CD4-positive, alpha-beta T cell treated with Interleukin-6 for 4 hours (primary cell): ENCODE data around the gene CX3CR1.

Experiments used
- DNase-seq: peaks from one replicate; pipeline ENCODE4 v3.0.0-alpha.2; 2020; ENCODE audit warnings: mixed read lengths

Gene CX3CR1

DNA sequence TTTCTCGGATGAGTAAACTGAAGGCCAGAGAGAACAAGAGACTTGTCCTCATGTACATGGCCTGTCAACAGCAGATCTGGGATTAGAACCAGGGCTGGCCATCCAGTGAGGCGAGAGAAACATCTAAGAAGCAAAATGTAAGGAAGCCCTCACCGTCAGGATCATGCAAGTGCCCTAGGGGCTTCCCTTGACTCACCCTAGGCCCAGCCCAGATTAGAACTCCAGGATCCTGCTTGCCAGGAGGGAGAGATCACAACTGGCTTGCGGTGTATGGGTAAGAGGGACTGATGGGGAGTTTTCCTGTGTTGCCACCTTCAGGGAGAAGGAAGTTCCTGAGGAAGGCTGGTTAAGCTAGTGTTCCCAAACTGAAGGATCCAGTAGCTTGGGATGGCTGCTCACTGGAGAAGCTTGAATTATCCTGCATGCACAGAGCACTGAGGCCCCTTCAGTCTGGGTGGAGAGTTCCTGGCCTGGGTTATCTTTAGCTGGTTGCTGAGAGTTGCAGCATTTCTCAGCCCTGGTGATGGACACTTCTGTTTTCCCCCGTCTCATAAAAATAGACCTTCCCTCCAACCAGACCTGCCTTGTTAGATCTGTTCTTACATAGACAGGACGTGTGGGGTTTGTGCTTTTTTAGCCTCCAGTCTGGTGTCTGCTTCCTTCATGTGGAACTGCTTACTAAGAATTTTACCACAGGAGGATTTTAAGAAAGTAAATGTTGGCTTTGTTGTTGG is 59.3 kb downstream of the CX3CR1 start:
- DNase-seq, result no peak

DNA sequence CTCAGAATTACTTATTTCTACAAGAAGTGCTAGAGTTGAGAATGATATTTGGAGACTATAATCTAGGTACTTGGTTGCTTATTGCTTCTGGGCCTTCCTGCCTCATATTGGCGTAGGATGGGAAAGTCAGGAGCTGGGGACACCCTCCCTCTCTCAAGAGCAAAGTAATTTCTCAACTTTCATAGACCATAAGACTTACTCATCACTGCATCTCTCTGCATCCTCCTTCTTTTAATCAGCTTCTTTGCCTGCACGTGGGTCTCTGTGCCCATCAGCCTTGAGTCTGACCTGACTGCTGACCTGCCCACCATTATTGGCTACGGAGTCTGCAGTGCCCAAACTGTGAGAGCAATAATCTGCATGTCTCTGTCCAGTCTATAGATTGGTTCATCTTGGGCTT is 60.1 kb downstream of the CX3CR1 start:
- no peak for DNase-seq

DNA sequence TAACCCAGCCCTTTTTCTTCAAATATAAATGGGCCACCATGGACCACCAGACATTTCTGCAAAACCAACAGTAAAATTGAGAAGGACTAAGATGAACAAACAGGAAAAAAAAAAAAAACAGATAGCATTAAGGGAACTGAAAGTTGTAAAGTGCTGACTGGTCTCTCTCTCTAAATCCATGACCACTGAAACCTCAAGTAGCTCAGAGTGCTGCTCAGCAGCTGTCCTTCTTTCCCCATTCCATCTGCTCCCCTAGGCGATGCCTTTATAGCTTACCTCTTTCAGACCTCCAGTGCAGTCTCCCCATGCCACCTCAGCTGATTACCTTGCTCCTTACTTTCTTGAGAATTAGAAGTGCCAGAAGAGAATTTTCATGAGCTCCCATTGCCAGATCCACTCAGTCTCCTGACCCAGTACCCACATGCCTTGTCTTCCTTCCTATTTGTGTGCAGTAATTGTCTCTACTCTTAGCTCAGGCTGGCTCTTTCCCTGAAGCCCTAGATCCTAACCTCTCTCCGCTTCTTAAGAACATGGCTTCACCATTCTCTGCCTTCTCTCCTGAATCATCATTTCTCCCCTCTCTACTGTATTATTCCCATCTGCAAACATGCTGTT is 63.6 kb downstream of the CX3CR1 start:
- no peak for DNase-seq

DNA sequence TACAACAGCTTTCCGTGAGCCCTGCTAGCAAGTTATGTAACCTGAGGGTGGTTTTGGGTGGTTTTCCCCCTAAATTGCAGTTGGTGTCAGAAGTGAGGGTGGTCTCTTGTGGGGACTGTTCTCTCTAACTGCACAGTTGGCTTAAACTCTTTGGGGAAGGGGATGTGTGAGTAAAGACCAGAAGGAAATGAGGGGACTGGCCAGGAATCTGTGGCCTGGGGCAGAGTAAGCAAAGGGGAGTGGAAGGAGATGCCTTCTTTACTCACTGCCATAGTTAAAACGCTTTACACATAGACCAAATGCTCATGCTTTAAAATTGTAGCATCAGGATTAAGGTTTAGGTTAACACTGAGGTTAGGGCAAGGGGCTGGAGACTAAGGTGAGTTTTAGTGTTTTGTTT is 66.2 kb downstream of the CX3CR1 start:
- DNase-seq, result no peak
